OCI-LY1 (cell line): ENCODE results near the gene NDFIP1.

Experiments used
- H2AFZ ChIP-seq: fragments of 200-600 bp; sonication (generic), shearing (Covaris generic); 2 replicates; pipeline ENCODE4 v1.6.0; 2014; ENCODE audit warnings: antibody characterized with exemption, mild to moderate bottlenecking, low read length
- H3F3A ChIP-seq: fragments of 200-600 bp; sonication (generic), shearing (Covaris generic); 2 replicates; pipeline ENCODE4 v1.6.0; 2014; ENCODE audit warnings: mild to moderate bottlenecking, antibody characterized with exemption, low read length, moderate library complexity; ENCODE audit not compliant: insufficient read depth
- H3K27ac ChIP-seq: fragments of 200-600 bp; sonication (generic); 2 replicates; pipeline ENCODE4 v1.5.1; 2014; ENCODE audit warnings: low read length, mixed run types, mild to moderate bottlenecking, low read depth; ENCODE audit not compliant: poor library complexity, severe bottlenecking
- H3K27me3 ChIP-seq: fragments of 200-600 bp; sonication (generic); 2 replicates; pipeline ENCODE4 v1.6.0; 2014; ENCODE audit warnings: antibody characterized with exemption, mild to moderate bottlenecking, low read length, moderate library complexity; ENCODE audit not compliant: insufficient read depth
- H3K36me3 ChIP-seq: fragments of 200-600 bp; sonication (generic); 2 replicates; pipeline ENCODE4 v1.6.1; 2014; ENCODE audit warnings: mild to moderate bottlenecking, antibody characterized with exemption, low read length, moderate library complexity, mixed read lengths; ENCODE audit not compliant: insufficient read depth
- H3K4me1 ChIP-seq: fragments of 200-600 bp; sonication (generic); 2 replicates; pipeline ENCODE4 v1.5.1; 2014; ENCODE audit warnings: mild to moderate bottlenecking, low read length, moderate library complexity; ENCODE audit not compliant: insufficient read depth, severe bottlenecking
- H3K4me2 ChIP-seq: fragments of 200-600 bp; sonication (generic), shearing (Covaris generic); 2 replicates; pipeline ENCODE4 v1.6.1; 2014; ENCODE audit warnings: low read length
- H3K4me3 ChIP-seq: fragments of 200-600 bp; sonication (generic); 2 replicates; pipeline ENCODE4 v1.5.1; 2014; ENCODE audit warnings: low read length, low read depth, mild to moderate bottlenecking, mixed read lengths; ENCODE audit not compliant: poor library complexity, severe bottlenecking
- H3K79me2 ChIP-seq: fragments of 200-600 bp; shearing (Covaris generic); 2 replicates; pipeline ENCODE4 v1.6.1; 2016; ENCODE audit warnings: mixed run types, low read length, mixed read lengths; ENCODE audit not compliant: insufficient read depth
- H3K9ac ChIP-seq: fragments of 200-600 bp; sonication (generic), shearing (Covaris generic); 2 replicates; pipeline ENCODE4 v1.6.1; 2014; ENCODE audit warnings: mild to moderate bottlenecking, low read length, mixed read lengths
- H3K9me2 ChIP-seq: fragments of 200-600 bp; sonication (generic), shearing (Covaris generic); 2 replicates; pipeline ENCODE4 v1.6.1; 2014; ENCODE audit warnings: low read depth, mild to moderate bottlenecking, low read length, mixed read lengths
- H3K9me3 ChIP-seq: fragments of 200-600 bp; shearing (Covaris generic); 2 replicates; pipeline ENCODE4 v1.6.1; 2014; ENCODE audit warnings: low read length, mixed read lengths
- H4K20me1 ChIP-seq: fragments of 200-600 bp; sonication (generic), shearing (Covaris generic); 2 replicates; pipeline ENCODE4 v1.6.0; 2016; ENCODE audit warnings: mild to moderate bottlenecking, low read length; ENCODE audit not compliant: insufficient read depth
- CTCF ChIP-seq: fragments of 200-600 bp; sonication (generic), shearing (Covaris generic); IDR thresholded peaks from 2 replicates; pipeline ENCODE4 v1.5.1; 2017; ENCODE audit warnings: mild to moderate bottlenecking, antibody characterized with exemption, low read length, moderate library complexity, mixed read lengths
- EZH2 ChIP-seq: fragments of 200-600 bp; sonication (generic), shearing (Covaris generic); IDR thresholded peaks from 2 replicates; pipeline ENCODE4 v1.8.0; 2017; ENCODE audit warnings: borderline replicate concordance, mixed run types, mild to moderate bottlenecking, antibody characterized with exemption, low read length, moderate library complexity, mixed read lengths

Gene NDFIP1

GRCh38 chr5:142175039-142175438 is 66.5 kb downstream of the NDFIP1 start:
- Histone ChIP-seq H3K79me2 (no peaks in the 10 kb centered on the region), H3K27me3 (no peaks in the 10 kb centered on the region), H3F3A (no peaks in the 10 kb centered on the region), H3K9me3 (no peaks in the 10 kb centered on the region), H3K4me1 (no peaks in the 10 kb centered on the region), H3K4me2 (no peak overlapping the region), H3K27ac (no peak overlapping the region), H2AFZ (no peak overlapping the region), H3K4me3 (no peak overlapping the region), H4K20me1 (no peaks in the 10 kb centered on the region), H3K9me2 (no peaks in the 10 kb centered on the region), H3K9ac (no peak overlapping the region), H3K36me3 (no peaks in the 10 kb centered on the region)
- no peak for TF ChIP-seq EZH2
- no peak for TF ChIP-seq CTCF

GRCh38 chr5:142175461-142176142 is 67.0 kb downstream of the NDFIP1 start:
- no peak overlapping the region for H3K27ac ChIP-seq
- no peak overlapping the region for H3K9ac ChIP-seq
- no peak for TF ChIP-seq EZH2
- no peak for TF ChIP-seq CTCF
- H2AFZ ChIP-seq: no peak overlapping the region
- H3K9me2 ChIP-seq: no peaks in the 10 kb centered on the region
- no peaks in the 10 kb centered on the region for H3K27me3 ChIP-seq
- no peak overlapping the region for H3K4me2 ChIP-seq
- no peaks in the 10 kb centered on the region for H4K20me1 ChIP-seq
- H3K79me2 ChIP-seq: no peaks in the 10 kb centered on the region
- H3K4me1 ChIP-seq: no peaks in the 10 kb centered on the region
- no peaks in the 10 kb centered on the region for H3K9me3 ChIP-seq
- no peak overlapping the region for H3K4me3 ChIP-seq
- H3K36me3 ChIP-seq: no peaks in the 10 kb centered on the region
- no peaks in the 10 kb centered on the region for H3F3A ChIP-seq

- Histone ChIP-seq H3K36me3 (no peaks in the 10 kb centered on the region), H3K4me3 (no peak overlapping the region), H3K4me1 (no peaks in the 10 kb centered on the region), H3K9ac (no peak overlapping the region), H3K79me2 (no peaks in the 10 kb centered on the region), H4K20me1 (no peaks in the 10 kb centered on the region), H3K9me2 (no peaks in the 10 kb centered on the region), H2AFZ (no peak overlapping the region), H3K27ac (no peak overlapping the region), H3F3A (no peaks in the 10 kb centered on the region), H3K27me3 (no peaks in the 10 kb centered on the region), H3K4me2 (no peak overlapping the region), H3K9me3 (no peaks in the 10 kb centered on the region)
- TF ChIP-seq CTCF (no peak), EZH2 (no peak)
These were observed 67.7 kb downstream of the NDFIP1 start for GRCh38 chr5:142176255-142176654.
